ENCODE results near the gene TRMT13.

DNA sequence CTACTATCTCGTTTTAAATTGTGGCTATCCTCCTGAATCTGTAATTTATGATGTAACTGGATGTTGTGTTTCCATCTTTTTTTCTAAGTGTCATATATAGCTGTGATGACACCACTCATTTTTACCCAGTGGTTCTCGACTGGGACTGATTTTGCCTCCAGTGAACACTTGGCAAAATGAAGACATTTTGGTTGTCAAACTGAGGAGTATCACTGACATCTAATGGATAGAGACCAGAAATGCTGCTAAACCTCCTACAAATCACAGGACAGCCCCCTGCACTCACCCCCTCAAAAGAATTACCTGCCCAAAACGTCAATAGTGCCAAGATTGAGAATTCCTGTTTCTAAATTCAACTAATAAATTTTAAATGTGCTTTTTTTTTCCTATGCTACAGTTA lies 1.9 kb downstream of the TRMT13 start:
- TF ChIP-seq CTCF (IDR thresholded peaks at IDR 0.05; ENCODE audit: low read length) (peak; percentile 27; the same call in 1 of the 2 replicates), EZH2 (IDR thresholded peaks at IDR 0.05; ENCODE audit: borderline replicate concordance, low read length) (no peak)

Measured in OCI-LY1 (cell line).